HCT116 (cell line): Measurements from ENCODE around the gene ACOT7.

Source experiments
- CBX3 ChIP-seq: IDR thresholded peaks from 2 replicates; pipeline ENCODE4 v1.6.1; 2012; ENCODE audit warnings: low read depth
- EZH2 ChIP-seq: fragments of 200-600 bp; sonication (generic); IDR thresholded peaks from 2 replicates; pipeline ENCODE4 v1.6.1; 2017; ENCODE audit warnings: antibody characterized with exemption, mixed run types
- EZH2phosphoT487 ChIP-seq: fragments of 200-600 bp; IDR thresholded peaks from 2 replicates; pipeline ENCODE4 v1.6.1; 2018; ENCODE audit warnings: antibody characterized with exemption, borderline replicate concordance
- FOSL1 ChIP-seq: IDR thresholded peaks from 2 replicates; pipeline ENCODE4 v1.6.1; 2012; ENCODE audit warnings: low read depth
- POLR2A ChIP-seq: IDR thresholded peaks from 2 replicates; pipeline ENCODE4 v1.7.0; 2011; ENCODE audit warnings: borderline replicate concordance; ENCODE audit not compliant: insufficient read depth, insufficient read length; ENCODE audit errors: extremely low read depth
- POLR2AphosphoS5 ChIP-seq: IDR thresholded peaks from 2 replicates; pipeline ENCODE4 v1.6.1; 2011; ENCODE audit warnings: mild to moderate bottlenecking, low read depth, low read length, moderate library complexity
- RAD21 ChIP-seq: IDR thresholded peaks from 2 replicates; pipeline ENCODE4 v1.6.1; 2012; ENCODE audit warnings: low read depth, mild to moderate bottlenecking
- SIN3A ChIP-seq: IDR thresholded peaks from 2 replicates; pipeline ENCODE4 v1.6.1; 2012; ENCODE audit warnings: low read depth
- SP1 ChIP-seq: IDR thresholded peaks from 2 replicates; pipeline ENCODE4 v1.6.1; 2012; ENCODE audit warnings: low read depth
- YY1 ChIP-seq: IDR thresholded peaks from 2 replicates; pipeline ENCODE4 v1.6.1; 2011; ENCODE audit warnings: low read length, low read depth, moderate library complexity, mild to moderate bottlenecking; ENCODE audit not compliant: insufficient replicate concordance; ENCODE audit errors: extremely low read depth
- TF ChIP-seq, protein P1 (sequence below), 3 experiments: fragments of 200-600 bp in 1 of 3; sonication (generic) in 1 of 3; IDR thresholded peaks in 2 of 3; conservative IDR thresholded peaks in 1 of 3; 2 replicates each; pipeline ENCODE4 v1.5.1; 2012 to 2017; ENCODE audit warnings: low read depth in 2 of 3, low read length in 2 of 3, antibody characterized with exemption in 1 of 3, borderline replicate concordance in 1 of 3, control low read depth in 1 of 3, mild to moderate bottlenecking in 1 of 3, mixed read lengths in 1 of 3, mixed run types in 1 of 3, moderate library complexity in 1 of 3; ENCODE audit not compliant: insufficient read depth in 1 of 3
- TF ChIP-seq, protein P2 (sequence below): IDR thresholded peaks from 2 replicates; pipeline ENCODE4 v1.6.1; 2012

DNA sequence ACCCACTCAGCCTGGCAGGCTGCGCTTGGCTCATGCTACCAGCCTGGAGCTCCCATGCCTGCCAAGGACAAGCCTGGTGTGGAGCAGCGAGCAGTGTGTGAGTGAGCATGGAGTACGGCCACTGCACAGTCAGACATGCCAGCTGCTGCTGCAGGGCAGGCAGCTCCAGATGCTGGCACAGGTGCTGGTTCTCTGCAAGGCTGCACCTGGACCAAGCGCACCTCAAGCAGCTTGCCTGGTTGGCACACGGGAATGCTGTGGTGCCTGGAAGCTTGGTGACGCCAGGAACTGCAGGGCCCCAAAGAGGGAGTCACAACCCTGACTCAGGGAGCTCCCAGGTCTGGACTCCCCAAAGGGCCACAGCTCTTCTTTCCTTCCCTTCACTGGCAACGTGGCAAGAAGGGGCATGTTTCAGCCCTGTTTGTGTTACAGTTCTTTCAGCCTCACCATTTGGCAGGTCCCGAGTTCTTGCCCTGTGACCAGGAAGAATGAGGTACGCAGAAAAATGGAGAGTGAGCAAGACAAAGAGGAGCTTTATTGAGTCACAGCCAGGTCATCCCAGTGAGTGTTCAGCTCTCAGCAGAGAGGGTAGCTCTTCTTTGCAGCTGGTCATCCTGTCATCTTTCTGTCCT lies 26.1 kb downstream of the ACOT7 start:
- TF ChIP-seq, protein P1, sequence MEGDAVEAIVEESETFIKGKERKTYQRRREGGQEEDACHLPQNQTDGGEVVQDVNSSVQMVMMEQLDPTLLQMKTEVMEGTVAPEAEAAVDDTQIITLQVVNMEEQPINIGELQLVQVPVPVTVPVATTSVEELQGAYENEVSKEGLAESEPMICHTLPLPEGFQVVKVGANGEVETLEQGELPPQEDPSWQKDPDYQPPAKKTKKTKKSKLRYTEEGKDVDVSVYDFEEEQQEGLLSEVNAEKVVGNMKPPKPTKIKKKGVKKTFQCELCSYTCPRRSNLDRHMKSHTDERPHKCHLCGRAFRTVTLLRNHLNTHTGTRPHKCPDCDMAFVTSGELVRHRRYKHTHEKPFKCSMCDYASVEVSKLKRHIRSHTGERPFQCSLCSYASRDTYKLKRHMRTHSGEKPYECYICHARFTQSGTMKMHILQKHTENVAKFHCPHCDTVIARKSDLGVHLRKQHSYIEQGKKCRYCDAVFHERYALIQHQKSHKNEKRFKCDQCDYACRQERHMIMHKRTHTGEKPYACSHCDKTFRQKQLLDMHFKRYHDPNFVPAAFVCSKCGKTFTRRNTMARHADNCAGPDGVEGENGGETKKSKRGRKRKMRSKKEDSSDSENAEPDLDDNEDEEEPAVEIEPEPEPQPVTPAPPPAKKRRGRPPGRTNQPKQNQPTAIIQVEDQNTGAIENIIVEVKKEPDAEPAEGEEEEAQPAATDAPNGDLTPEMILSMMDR (IDR thresholded peaks at IDR 0.05 in 2 of 3, conservative IDR thresholded peaks at IDR 0.05 in 1 of 3; ENCODE audit: borderline replicate concordance in 1 of 3, insufficient read depth in 1 of 3, low read depth in 2 of 3, low read length in 2 of 3) = no peak
- TF ChIP-seq POLR2A (no peak), FOSL1 (no peak), CBX3 (no peak), POLR2AphosphoS5 (no peak), SP1 (no peak), EZH2phosphoT487 (no peak), YY1 (no peak), SIN3A (no peak), RAD21 (no peak), EZH2 (no peak)
- TF ChIP-seq, protein P2, sequence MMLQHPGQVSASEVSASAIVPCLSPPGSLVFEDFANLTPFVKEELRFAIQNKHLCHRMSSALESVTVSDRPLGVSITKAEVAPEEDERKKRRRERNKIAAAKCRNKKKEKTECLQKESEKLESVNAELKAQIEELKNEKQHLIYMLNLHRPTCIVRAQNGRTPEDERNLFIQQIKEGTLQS = no peak
